MM.1S (cell line): Measurements from ENCODE around the gene UPP2.

Source experiments
- EZH2 ChIP-seq: fragments of 300-600 bp; sonication (generic); optimal IDR thresholded peaks from 2 replicates; pipeline ENCODE3; 2017; ENCODE audit warnings: low read depth, mild to moderate bottlenecking, antibody characterized with exemption, low read length, mixed read lengths
- EZH2phosphoT487 ChIP-seq: fragments of 300-600 bp; sonication (generic); IDR thresholded peaks from 2 replicates; pipeline ENCODE4 v1.6.1; 2018; ENCODE audit warnings: antibody characterized with exemption, low read length
- TF ChIP-seq, protein P1 (sequence below): fragments of 300-600 bp; sonication (generic); IDR thresholded peaks from 2 replicates; pipeline ENCODE4 v1.5.1; 2016; ENCODE audit warnings: antibody characterized with exemption, low read length, mixed read lengths

DNA sequence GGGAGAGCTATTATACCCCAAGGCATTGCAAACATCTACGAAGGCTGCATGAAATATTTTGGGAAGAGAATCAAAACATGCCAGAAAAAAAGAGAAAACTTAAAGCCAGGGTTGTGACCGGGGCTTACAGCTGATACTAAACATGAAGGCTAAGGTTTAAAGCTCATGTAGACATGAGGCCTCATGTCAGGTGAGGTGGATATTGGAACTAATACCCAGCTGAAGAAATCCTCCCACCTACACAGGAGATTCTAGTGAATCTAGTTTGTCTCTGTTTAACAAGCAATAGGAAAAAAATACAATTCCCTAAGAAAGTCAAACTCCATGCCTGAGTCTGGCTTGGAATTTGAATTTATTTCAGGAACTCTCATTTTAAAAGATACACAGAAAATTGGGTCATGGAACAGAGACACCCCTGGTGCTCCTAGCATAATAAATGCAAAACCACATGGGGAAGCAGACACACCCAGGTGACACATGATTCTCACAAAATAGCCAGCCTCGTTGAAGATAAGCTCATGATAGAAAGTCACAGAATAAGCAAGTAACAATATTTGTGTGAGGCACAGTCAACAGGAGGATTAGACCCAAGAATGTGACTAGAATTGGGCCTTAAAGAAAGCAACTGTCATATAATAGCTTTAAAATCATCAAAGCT is 42.2 kb downstream of the UPP2 start:
- TF ChIP-seq, protein P1, sequence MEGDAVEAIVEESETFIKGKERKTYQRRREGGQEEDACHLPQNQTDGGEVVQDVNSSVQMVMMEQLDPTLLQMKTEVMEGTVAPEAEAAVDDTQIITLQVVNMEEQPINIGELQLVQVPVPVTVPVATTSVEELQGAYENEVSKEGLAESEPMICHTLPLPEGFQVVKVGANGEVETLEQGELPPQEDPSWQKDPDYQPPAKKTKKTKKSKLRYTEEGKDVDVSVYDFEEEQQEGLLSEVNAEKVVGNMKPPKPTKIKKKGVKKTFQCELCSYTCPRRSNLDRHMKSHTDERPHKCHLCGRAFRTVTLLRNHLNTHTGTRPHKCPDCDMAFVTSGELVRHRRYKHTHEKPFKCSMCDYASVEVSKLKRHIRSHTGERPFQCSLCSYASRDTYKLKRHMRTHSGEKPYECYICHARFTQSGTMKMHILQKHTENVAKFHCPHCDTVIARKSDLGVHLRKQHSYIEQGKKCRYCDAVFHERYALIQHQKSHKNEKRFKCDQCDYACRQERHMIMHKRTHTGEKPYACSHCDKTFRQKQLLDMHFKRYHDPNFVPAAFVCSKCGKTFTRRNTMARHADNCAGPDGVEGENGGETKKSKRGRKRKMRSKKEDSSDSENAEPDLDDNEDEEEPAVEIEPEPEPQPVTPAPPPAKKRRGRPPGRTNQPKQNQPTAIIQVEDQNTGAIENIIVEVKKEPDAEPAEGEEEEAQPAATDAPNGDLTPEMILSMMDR: no peak
- TF ChIP-seq EZH2 (no peak), EZH2phosphoT487 (no peak)
